Measurements from ENCODE around the gene CDC42EP5.

CDC42EP5 gene

GRCh38 chr19:54424660-54425381 lies 48.3 kb downstream of the CDC42EP5 start:
- no peak for DNase-seq

GRCh38 chr19:54424201-54424600 lies 48.9 kb downstream of the CDC42EP5 start:
- no peak for DNase-seq

- no peak for DNase-seq
Observed at GRCh38 chr19:54422136-54422535, 51.0 kb downstream of the CDC42EP5 start.

- DNase-seq: no peak
Observed at GRCh38 chr19:54421521-54421920, 51.6 kb downstream of the CDC42EP5 start.

- DNase-seq: no peak
Observed at GRCh38 chr19:54421169-54421516, 52.0 kb downstream of the CDC42EP5 start.

- DNase-seq: no peak
Observed at GRCh38 chr19:54420383-54421168, 52.5 kb downstream of the CDC42EP5 start.

- no peak for DNase-seq
Observed at GRCh38 chr19:54420068-54420382, 53.1 kb downstream of the CDC42EP5 start.

GRCh38 chr19:54418930-54419800 lies 53.9 kb downstream of the CDC42EP5 start:
- DNase-seq: no peak

GRCh38 chr19:54418030-54418929 lies 54.8 kb downstream of the CDC42EP5 start:
- DNase-seq: no peak

- DNase-seq: no peak
Observed at GRCh38 chr19:54416695-54417491, 56.2 kb downstream of the CDC42EP5 start.

- DNase-seq: no peak
Observed at GRCh38 chr19:54415901-54416673, 57.0 kb downstream of the CDC42EP5 start.

- peak; percentile 23 for DNase-seq
Observed at GRCh38 chr19:54415208-54415900, 57.7 kb downstream of the CDC42EP5 start, which contains the start of gene TTYH1. TSS of gene TTYH1 (plus strand) at chr19:54415464. CDS start at chr19:54415553, 89 bp downstream.

Data from effector CD8-positive, alpha-beta T cell (primary cell).